PFSK-1 (cell line): ENCODE results near the gene HOXC4.

Source experiments
- POLR2AphosphoS5 ChIP-seq: IDR thresholded peaks from 2 replicates; pipeline ENCODE4 v1.6.1; 2012; ENCODE audit warnings: low read depth, mild to moderate bottlenecking, control low read depth, low read length, moderate library complexity
- REST ChIP-seq, 2 experiments: IDR thresholded peaks; 2 replicates each; pipeline versions ENCODE4 v1.6.1 to v1.8.0; 2011 to 2012; ENCODE audit warnings: low read depth in 2 of 2, low read length in 2 of 2, control low read depth in 1 of 2, inconsistent platforms in 1 of 2, mild to moderate bottlenecking in 1 of 2, moderate library complexity in 1 of 2; ENCODE audit not compliant: insufficient read depth in 1 of 2
- SIN3A ChIP-seq: IDR thresholded peaks from 2 replicates; pipeline ENCODE4 v1.6.1; 2012; ENCODE audit warnings: mild to moderate bottlenecking, low read length, moderate library complexity, borderline replicate concordance; ENCODE audit not compliant: insufficient read depth
- TAF1 ChIP-seq: IDR thresholded peaks from 2 replicates; pipeline ENCODE4 v1.6.1; 2012; ENCODE audit warnings: low read length, control low read depth, borderline replicate concordance; ENCODE audit not compliant: insufficient read depth

GRCh38 chr12:54005853-54006558, 47.6 kb upstream of the HOXC4 start:
- TF ChIP-seq REST (IDR thresholded peaks at IDR 0.05; ENCODE audit: insufficient read depth in 1 of 2, low read depth in 2 of 2, low read length in 2 of 2) (no peak), POLR2AphosphoS5 (no peak), SIN3A (no peak), TAF1 (no peak)
